Tibial nerve (tissue), 4 donors: Measurements from ENCODE around the gene KIF6.

Experiments used
- CTCF ChIP-seq, 5 experiments: fragments of 200-600 bp in 3 of 5; fragments of 450-650 bp in 2 of 5; sonication (generic) in 3 of 5; IDR thresholded peaks; one replicate each; pipeline ENCODE4 v1.5.1; 2016 to 2019; ENCODE audit warnings: antibody characterized with exemption in 5 of 5, mild to moderate bottlenecking in 3 of 5, moderate library complexity in 2 of 5
- EP300 ChIP-seq, 2 donors: sonication (generic); formaldehyde crosslinking; IDR thresholded peaks; one replicate each; pipeline ENCODE4 v1.6.1; 2017; ENCODE audit warnings: antibody characterized with exemption in 2 of 2, mild to moderate bottlenecking in 1 of 2
- POLR2A ChIP-seq, 2 donors: fragments of 450-650 bp; IDR thresholded peaks; one replicate each; pipeline ENCODE4 v1.6.1; 2017; ENCODE audit warnings: antibody characterized with exemption in 2 of 2, mild to moderate bottlenecking in 2 of 2, moderate library complexity in 2 of 2

GRCh38 chr6:39754514-39755115, 29.4 kb upstream of the KIF6 start:
- no peak for TF ChIP-seq CTCF (IDR thresholded peaks at IDR 0.05)
- TF ChIP-seq POLR2A (IDR thresholded peaks at IDR 0.05), result no peak
- TF ChIP-seq EP300 (IDR thresholded peaks at IDR 0.05), result no peak
